Measurements from ENCODE around the gene RPL26. TPM values are rescaled to one million over a fixed set of nuclear protein-coding genes. Genes with fewer than 3 reads are reported as not detected.
"Not testable (repeated sequence)": the region's sequence is repeated elsewhere in the genome, so short reads cannot be mapped to it uniquely, and the experiment has no call there.

RPL26 gene
- total RNA-seq, 1 donor from 2014 or later = 1,086 TPM

- Mint-ChIP-seq H3K27ac (ENCODE audit: unreplicated experiment) (no peak within 1 kb of the TSS), H3K27me3 (ENCODE audit: low read depth) (peaks cover 29% of the 10 kb centered on the region), H3K9me3 (ENCODE audit: low read depth) (no peaks in the 10 kb centered on the region)
Observed at GRCh38 chr17:8397636-8398035, 14.6 kb upstream of the RPL26 start, which contains the start of gene RNF222. RNF222 (minus strand) TSS chr17:8397827; CDS start chr17:8393461, 4,366 bp downstream.

GRCh38 chr17:8394497-8394896 lies 11.5 kb upstream of the RPL26 start:
- peaks cover 20% of the 10 kb centered on the region for H3K27me3 Mint-ChIP-seq (ENCODE audit: low read depth)
- H3K27ac Mint-ChIP-seq (ENCODE audit: unreplicated experiment); H3K4me3 Mint-ChIP-seq (ENCODE audit: unreplicated experiment); H3K4me1 Mint-ChIP-seq (ENCODE audit: low read depth); H3K36me3 Mint-ChIP-seq (ENCODE audit: low read depth); H3K9me3 Mint-ChIP-seq (ENCODE audit: low read depth); DNase-seq (ENCODE audit: low spot score): not testable (repeated sequence)

More at GRCh38 chr17:8397636-8398035, 14.6 kb upstream of the RPL26 start, which contains the start of gene RNF222:
- Mint-ChIP-seq H3K4me1 (ENCODE audit: low read depth) (peaks cover 8% of the 10 kb centered on the region), H3K36me3 (ENCODE audit: low read depth) (no peaks in the 10 kb centered on the region), H3K4me3 (ENCODE audit: unreplicated experiment) (no peak within 1 kb of the TSS)
- DNase-seq (ENCODE audit: low spot score) = no peak
- TF ChIP-seq CTCF (IDR thresholded peaks at IDR 0.05) = no peak

- H3K27ac Mint-ChIP-seq (ENCODE audit: unreplicated experiment) = no peak overlapping the region
- no peak overlapping the region for H3K4me3 Mint-ChIP-seq (ENCODE audit: unreplicated experiment)
Observed at GRCh38 chr17:8393470-8394231, 10.7 kb upstream of the RPL26 start.

GRCh38 chr17:8392674-8393469 lies 9.9 kb upstream of the RPL26 start:
- Mint-ChIP-seq H3K27me3 (ENCODE audit: low read depth) (peaks cover 20% of the 10 kb centered on the region), H3K4me1 (ENCODE audit: low read depth) (peaks cover 8% of the 10 kb centered on the region), H3K27ac (ENCODE audit: unreplicated experiment) (no peak overlapping the region), H3K36me3 (ENCODE audit: low read depth) (no peaks in the 10 kb centered on the region), H3K4me3 (ENCODE audit: unreplicated experiment) (no peak overlapping the region), H3K9me3 (ENCODE audit: low read depth) (no peaks in the 10 kb centered on the region)
- DNase-seq (ENCODE audit: low spot score) = no peak
- no peak for TF ChIP-seq CTCF (IDR thresholded peaks at IDR 0.05)

More at GRCh38 chr17:8393470-8394231, 10.7 kb upstream of the RPL26 start:
- Mint-ChIP-seq H3K27me3 (ENCODE audit: low read depth) (peaks cover 20% of the 10 kb centered on the region), H3K36me3 (ENCODE audit: low read depth) (no peaks in the 10 kb centered on the region), H3K4me1 (ENCODE audit: low read depth) (peaks cover 8% of the 10 kb centered on the region), H3K9me3 (ENCODE audit: low read depth) (no peaks in the 10 kb centered on the region)
- TF ChIP-seq CTCF (IDR thresholded peaks at IDR 0.05) = no peak
- DNase-seq (ENCODE audit: low spot score) = no peak

GRCh38 chr17:8392274-8392673 lies 9.3 kb upstream of the RPL26 start:
- no peaks in the 10 kb centered on the region for H3K36me3 Mint-ChIP-seq (ENCODE audit: low read depth)
- TF ChIP-seq CTCF (IDR thresholded peaks at IDR 0.05) = no peak
- no peaks in the 10 kb centered on the region for H3K9me3 Mint-ChIP-seq (ENCODE audit: low read depth)
- no peak overlapping the region for H3K27ac Mint-ChIP-seq (ENCODE audit: unreplicated experiment)
- H3K4me1 Mint-ChIP-seq (ENCODE audit: low read depth) = peaks cover 8% of the 10 kb centered on the region
- H3K27me3 Mint-ChIP-seq (ENCODE audit: low read depth) = peaks cover 16% of the 10 kb centered on the region
- DNase-seq (ENCODE audit: low spot score) = no peak
- no peak overlapping the region for H3K4me3 Mint-ChIP-seq (ENCODE audit: unreplicated experiment)
